Spleen (tissue), 7 donors: ENCODE results near the gene SLCO2B1.

Experiments
- POLR2AphosphoS5 ChIP-seq, 3 donors: sonication (generic); formaldehyde crosslinking; IDR thresholded peaks; one replicate each; pipeline ENCODE4 v1.5.1; 2017; ENCODE audit warnings: antibody characterized with exemption in 3 of 3
- TF ChIP-seq, protein P1 (sequence below), 11 experiments: fragments of 200-600 bp in 7 of 11; fragments of 450-650 bp in 4 of 11; sonication (generic) in 4 of 11; IDR thresholded peaks in 8 of 11; conservative IDR thresholded peaks in 3 of 11; 1 replicate in 7 of 11; 2 replicates in 4 of 11; pipeline versions ENCODE4 v1.4.0 to v1.8.0; 2016 to 2021; ENCODE audit warnings: antibody characterized with exemption in 11 of 11, inconsistent platforms in 4 of 11, mild to moderate bottlenecking in 1 of 11
- donor health status: DM: no; HTN: no; CAD: no; lungs with moderate emphysema.
- donor health status: DM: no; HTN: no; CAD: no.
- donor health status: DM: no; HTN: no; CAD: no.

DNA sequence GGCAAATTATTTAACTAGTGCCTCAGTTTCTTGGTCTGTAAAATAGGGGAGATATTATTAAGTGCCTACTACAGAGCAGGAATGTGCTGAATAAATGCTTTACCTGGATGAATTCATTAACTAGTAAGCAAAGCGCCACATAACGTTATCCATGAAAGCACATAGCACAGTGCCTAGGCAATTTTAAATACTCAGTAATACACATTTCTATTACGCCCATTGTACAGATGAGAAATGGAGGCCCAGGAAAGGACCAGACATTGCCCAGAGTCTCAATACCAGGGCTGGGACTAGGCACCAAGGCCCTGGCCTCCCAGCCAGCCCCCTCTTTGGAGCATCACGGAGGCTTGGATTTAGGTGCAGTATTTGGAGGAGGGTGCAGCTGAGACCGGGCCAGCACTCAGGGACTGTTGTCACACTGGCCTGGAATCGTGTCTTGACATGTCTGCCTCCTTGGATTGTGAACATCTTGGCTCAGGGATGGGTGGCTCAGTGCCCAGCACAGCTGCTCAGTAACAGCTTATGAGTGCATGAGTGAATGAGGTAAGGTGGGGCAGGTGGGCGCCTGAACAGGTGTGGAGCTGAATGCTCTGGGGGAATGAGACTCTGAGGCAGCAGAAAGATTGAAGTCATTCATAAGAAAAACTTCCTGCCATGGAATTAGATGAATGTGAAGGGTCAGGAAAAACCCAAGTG is 47.5 kb downstream of the SLCO2B1 start:
- TF ChIP-seq, protein P1, sequence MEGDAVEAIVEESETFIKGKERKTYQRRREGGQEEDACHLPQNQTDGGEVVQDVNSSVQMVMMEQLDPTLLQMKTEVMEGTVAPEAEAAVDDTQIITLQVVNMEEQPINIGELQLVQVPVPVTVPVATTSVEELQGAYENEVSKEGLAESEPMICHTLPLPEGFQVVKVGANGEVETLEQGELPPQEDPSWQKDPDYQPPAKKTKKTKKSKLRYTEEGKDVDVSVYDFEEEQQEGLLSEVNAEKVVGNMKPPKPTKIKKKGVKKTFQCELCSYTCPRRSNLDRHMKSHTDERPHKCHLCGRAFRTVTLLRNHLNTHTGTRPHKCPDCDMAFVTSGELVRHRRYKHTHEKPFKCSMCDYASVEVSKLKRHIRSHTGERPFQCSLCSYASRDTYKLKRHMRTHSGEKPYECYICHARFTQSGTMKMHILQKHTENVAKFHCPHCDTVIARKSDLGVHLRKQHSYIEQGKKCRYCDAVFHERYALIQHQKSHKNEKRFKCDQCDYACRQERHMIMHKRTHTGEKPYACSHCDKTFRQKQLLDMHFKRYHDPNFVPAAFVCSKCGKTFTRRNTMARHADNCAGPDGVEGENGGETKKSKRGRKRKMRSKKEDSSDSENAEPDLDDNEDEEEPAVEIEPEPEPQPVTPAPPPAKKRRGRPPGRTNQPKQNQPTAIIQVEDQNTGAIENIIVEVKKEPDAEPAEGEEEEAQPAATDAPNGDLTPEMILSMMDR (IDR thresholded peaks at IDR 0.05 in 8 of 11, conservative IDR thresholded peaks at IDR 0.05 in 3 of 11), result no peak
- peak in 1 of 3 donors; percentile 2 for TF ChIP-seq POLR2AphosphoS5 (IDR thresholded peaks at IDR 0.05)
